Chondrocyte (in vitro differentiated cells): ENCODE measurements around the gene ZFP1. TPM values are rescaled to one million over a fixed set of nuclear protein-coding genes. Genes with fewer than 3 reads are reported as not detected.

Source experiments
- DNase-seq: peaks from one replicate; pipeline ENCODE4 v3.0.0; 2021; ENCODE audit warnings: mixed read lengths, low spot score
- H3K27ac Mint-ChIP-seq: one replicate; pipeline ENCODE4 v1.8.0; 2021; ENCODE audit warnings: mild to moderate bottlenecking, moderate library complexity, mixed read lengths; ENCODE audit not compliant: unreplicated experiment
- H3K27me3 Mint-ChIP-seq: 2 replicates; pipeline ENCODE4 v1.8.0; 2021; ENCODE audit warnings: low read depth, mixed read lengths
- H3K36me3 Mint-ChIP-seq: 2 replicates; pipeline ENCODE4 v1.8.0; 2021; ENCODE audit warnings: low read depth, mixed read lengths
- H3K4me1 Mint-ChIP-seq: 2 replicates; pipeline ENCODE4 v1.8.0; 2021; ENCODE audit warnings: low read depth, mild to moderate bottlenecking, mixed read lengths
- H3K4me3 Mint-ChIP-seq: one replicate; pipeline ENCODE4 v1.8.0; 2021; ENCODE audit warnings: mild to moderate bottlenecking, moderate library complexity, mixed read lengths; ENCODE audit not compliant: unreplicated experiment
- H3K9me3 Mint-ChIP-seq: 2 replicates; pipeline ENCODE4 v1.8.0; 2021; ENCODE audit warnings: low read depth, mixed read lengths
- total RNA-seq: library from RNA; stranded (reverse); gene quantifications from 3 replicates; pipeline ENCODE4 v1.2.1, GENCODE V29; 2021
- TF ChIP-seq, protein P1 (sequence below): fragments of 200-600 bp; sonication (generic); IDR thresholded peaks from 2 replicates; pipeline ENCODE4 v1.5.0; 2021; ENCODE audit warnings: antibody characterized with exemption, mild to moderate bottlenecking, moderate library complexity

ZFP1 gene
- total RNA-seq, 1 donor from 2014 or later, result 15.3 TPM

DNA sequence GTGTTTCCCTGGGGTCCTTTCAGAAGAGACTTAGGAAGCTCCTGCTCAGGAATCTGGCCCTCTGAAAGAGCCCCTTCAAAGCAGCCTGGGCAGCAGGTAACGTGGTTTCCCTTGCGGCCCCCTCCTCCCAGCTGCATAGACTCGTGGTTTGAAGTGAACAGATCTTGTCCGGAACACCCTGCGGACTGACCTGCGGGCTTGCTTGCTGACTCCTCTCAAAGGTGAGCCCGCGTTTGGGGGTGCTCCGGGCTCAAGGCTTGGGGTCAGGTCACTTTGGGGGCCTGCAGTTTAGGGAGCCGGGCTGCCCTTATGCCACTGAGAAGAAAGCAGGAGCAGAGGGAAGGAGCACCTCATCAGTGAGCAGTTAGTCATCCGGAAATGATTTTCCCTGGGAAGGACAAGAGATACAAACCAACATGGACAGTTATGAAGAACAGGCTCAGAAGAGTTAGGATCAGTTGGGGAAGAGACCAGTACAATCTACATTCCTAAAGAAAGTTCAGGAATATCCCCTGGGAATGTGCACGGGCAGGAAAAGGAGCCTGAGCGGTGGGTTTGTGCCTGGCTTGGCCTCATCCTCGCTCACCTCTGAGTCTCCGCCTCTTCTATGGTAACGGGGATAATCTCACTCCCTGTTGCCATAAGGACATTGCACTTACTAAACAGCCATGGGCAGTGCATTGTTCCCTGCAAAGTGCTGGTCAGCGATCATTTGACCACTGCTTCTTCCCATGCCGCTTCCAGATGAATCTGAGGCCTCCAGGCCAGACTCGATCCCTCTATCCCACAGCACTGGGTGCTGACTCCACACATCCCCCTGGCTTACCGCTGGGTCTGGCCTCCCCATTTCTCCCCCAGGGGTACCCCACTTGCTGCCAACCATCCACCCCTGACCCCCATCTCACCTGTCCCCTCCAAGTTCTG is 41.7 kb upstream of the ZFP1 start:
- Mint-ChIP-seq H3K27ac (no peak overlapping the region), H3K27me3 (no peaks in the 10 kb centered on the region), H3K36me3 (peaks cover 2% of the 10 kb centered on the region), H3K9me3 (peaks cover 2% of the 10 kb centered on the region), H3K4me3 (no peak overlapping the region), H3K4me1 (peaks cover 30% of the 10 kb centered on the region)
- TF ChIP-seq, protein P1, sequence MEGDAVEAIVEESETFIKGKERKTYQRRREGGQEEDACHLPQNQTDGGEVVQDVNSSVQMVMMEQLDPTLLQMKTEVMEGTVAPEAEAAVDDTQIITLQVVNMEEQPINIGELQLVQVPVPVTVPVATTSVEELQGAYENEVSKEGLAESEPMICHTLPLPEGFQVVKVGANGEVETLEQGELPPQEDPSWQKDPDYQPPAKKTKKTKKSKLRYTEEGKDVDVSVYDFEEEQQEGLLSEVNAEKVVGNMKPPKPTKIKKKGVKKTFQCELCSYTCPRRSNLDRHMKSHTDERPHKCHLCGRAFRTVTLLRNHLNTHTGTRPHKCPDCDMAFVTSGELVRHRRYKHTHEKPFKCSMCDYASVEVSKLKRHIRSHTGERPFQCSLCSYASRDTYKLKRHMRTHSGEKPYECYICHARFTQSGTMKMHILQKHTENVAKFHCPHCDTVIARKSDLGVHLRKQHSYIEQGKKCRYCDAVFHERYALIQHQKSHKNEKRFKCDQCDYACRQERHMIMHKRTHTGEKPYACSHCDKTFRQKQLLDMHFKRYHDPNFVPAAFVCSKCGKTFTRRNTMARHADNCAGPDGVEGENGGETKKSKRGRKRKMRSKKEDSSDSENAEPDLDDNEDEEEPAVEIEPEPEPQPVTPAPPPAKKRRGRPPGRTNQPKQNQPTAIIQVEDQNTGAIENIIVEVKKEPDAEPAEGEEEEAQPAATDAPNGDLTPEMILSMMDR, result no peak
- peak; percentile 35 for DNase-seq

DNA sequence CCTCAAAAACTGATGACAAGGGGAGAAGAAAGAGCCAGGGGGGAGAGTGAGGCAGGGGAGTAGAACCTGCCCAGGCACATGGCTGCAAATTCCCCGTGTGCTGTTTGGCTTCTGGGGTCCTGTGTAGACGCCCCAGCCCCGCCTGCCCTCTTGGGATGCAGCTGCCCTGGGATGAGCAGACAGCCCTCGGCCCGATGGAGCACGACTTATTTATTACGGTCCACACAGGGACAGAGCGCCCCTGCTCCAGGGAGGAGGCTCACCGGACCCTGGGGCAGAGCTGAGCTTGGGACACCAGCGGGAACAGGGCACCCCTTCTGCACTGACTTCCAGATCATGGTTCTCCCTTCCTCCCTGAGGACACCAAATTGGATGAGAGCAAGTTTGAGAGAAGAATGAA is 40.8 kb upstream of the ZFP1 start:
- Mint-ChIP-seq H3K36me3 (peaks cover 2% of the 10 kb centered on the region), H3K4me3 (no peak overlapping the region), H3K4me1 (peaks cover 32% of the 10 kb centered on the region), H3K27me3 (no peaks in the 10 kb centered on the region), H3K9me3 (peaks cover 2% of the 10 kb centered on the region), H3K27ac (no peak overlapping the region)
- no peak for DNase-seq
- TF ChIP-seq, protein P1, result no peak

DNA sequence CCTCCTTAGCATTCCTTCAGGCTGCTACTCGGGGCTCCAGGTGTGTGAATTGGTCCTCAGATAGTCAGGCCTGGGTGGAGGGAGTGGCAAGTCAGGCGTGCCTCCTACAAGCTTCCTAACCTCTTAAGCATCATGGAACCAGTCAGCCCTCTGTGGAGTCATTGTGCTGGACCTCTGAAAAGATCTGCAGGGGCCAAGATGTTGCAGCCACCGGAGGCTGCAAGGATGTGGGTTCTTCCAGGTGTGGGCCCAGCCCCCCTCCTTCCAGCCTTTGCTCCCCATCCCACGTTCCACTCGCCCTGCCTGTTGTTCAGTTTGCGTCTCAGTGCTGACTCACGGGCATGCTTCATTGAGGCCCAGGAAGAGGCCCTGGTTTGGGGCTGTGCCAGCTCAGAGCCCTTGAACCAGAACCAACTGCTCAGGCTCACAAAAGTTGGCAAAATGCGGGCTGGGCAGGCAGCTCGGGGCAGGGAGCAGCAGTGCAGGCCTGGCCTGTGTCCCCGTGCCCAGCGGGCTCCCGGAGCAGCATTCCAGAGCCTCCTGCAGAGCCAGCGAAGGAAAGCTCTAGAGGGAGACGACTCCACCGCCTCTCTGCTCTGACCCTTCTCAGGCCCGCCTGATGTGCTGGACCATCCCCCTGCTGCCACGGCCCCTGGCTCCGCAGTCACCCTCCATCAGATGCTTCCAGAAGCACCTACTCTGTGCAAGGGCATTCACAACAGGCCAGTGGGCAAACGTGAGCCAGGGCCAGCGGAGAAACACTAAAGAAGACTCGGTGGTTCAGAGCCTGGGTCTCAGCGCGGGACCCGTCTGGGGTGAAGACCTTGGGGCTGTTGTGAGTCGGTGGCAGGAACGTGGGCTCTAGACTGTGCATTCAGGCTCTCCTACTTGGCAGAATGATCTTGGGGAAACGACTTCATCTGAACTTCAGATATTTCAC is 39.3 kb upstream of the ZFP1 start:
- peaks cover 1% of the 10 kb centered on the region for H3K9me3 Mint-ChIP-seq
- no peak overlapping the region for H3K4me3 Mint-ChIP-seq
- TF ChIP-seq, protein P1, result peak; percentile 5
- peak overlapping the region; percentile 95 for H3K27ac Mint-ChIP-seq
- H3K4me1 Mint-ChIP-seq, result peaks cover 32% of the 10 kb centered on the region
- DNase-seq, result no peak
- H3K27me3 Mint-ChIP-seq, result no peaks in the 10 kb centered on the region
- H3K36me3 Mint-ChIP-seq, result peaks cover 2% of the 10 kb centered on the region

DNA sequence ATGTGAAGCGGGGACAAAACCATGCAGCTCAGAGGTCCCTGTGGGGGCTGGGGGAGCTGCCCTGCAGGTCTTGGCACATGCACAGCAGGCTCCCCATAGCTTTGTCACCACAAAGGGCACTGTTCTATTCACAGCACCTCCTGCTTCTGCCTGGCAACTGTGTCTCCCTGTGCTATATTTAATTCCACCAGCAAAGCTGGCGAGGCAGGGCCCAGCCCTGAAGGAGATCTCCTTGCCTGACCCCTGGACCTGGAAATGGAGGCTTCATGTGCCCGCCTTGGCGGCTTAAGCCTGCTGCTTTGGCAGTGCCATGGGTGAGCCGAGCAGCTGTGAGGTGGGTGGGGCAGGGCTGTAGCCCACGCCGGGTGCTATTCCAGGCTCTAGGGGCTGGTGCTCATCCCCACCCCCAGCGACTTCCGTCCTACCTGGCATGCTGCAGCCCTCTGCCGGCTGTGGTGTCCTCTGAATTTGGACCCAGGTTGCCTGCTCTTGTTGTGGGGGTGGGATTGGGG is 38.5 kb upstream of the ZFP1 start:
- peaks cover 32% of the 10 kb centered on the region for H3K4me1 Mint-ChIP-seq
- H3K4me3 Mint-ChIP-seq, result no peak overlapping the region
- no peak for DNase-seq
- H3K27ac Mint-ChIP-seq, result peak overlapping the region; percentile 95
- H3K27me3 Mint-ChIP-seq, result no peaks in the 10 kb centered on the region
- TF ChIP-seq, protein P1, result no peak
- H3K9me3 Mint-ChIP-seq, result no peaks in the 10 kb centered on the region
- H3K36me3 Mint-ChIP-seq, result no peaks in the 10 kb centered on the region
